HG02678 (cell line): ENCODE data around the gene TEPSIN.

Source experiments
- ATAC-seq: cut with Tn5 transposase; IDR thresholded peaks from one replicate; pipeline ENCODE4 v1.9.1; 2021; ENCODE audit warnings: mild to moderate bottlenecking, moderate library complexity; ENCODE audit not compliant: unreplicated experiment

The TEPSIN gene, protein sequence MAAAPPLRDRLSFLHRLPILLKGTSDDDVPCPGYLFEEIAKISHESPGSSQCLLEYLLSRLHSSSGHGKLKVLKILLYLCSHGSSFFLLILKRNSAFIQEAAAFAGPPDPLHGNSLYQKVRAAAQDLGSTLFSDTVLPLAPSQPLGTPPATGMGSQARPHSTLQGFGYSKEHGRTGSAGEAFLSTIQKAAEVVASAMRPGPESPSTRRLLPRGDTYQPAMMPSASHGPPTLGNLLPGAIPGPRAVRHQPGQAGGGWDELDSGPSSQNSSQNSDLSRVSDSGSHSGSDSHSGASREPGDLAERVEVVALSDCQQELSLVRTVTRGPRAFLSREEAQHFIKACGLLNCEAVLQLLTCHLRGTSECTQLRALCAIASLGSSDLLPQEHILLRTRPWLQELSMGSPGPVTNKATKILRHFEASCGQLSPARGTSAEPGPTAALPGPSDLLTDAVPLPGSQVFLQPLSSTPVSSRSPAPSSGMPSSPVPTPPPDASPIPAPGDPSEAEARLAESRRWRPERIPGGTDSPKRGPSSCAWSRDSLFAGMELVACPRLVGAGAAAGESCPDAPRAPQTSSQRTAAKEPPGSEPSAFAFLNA

DNA sequence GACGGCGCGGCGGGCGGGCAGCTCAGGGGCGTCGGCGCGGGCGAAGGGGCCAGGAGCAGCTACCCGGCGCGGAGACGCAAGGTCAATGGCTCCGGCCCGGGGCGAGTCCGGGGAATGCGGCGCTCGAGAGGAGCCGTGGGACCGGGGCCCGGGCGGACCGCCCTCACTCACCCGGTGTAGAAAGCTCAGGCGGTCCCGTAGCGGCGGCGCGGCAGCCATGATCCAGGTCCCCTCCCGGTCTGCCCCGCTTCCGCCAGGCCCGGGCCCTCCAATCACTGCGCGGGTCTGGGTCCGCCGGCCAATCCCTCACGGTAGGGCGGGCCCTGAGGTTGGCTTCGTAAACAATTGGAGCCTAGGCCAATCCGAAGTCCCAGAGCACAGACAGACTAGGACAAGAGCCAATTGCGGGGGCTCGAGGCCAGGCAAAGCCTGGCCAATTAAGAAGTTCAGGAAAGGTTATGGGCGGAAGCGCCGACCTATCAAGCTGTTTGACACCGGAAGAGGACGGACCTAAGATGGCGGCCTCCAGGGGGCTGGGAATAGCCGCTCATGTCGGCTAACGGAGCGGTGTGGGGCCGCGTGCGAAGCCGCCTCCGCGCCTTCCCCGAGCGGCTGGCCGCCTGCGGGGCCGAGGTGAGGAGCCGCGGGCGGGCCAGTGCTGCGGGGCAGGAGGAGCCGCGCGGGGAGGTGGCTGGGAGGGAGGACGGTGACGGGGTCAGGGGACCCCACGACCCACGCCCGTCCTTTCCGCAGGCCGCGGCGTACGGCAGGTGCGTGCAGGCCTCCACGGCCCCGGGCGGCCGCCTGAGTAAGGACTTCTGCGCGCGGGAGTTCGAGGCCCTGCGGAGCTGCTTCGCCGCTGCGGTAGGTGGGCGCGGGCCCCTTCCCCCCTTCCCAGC, at the start of gene TEPSIN, which contains the start of gene NDUFAF8:
Gene TEPSIN (minus strand): TSS at position 241 of the 899 bp plus-strand sequence. CDS start 22 bp downstream, at position 219.
Gene NDUFAF8 (plus strand): TSS at position 504 of the 899 bp plus-strand sequence. CDS start 46 bp downstream, at position 550.
- peak; percentile 95 for ATAC-seq

DNA sequence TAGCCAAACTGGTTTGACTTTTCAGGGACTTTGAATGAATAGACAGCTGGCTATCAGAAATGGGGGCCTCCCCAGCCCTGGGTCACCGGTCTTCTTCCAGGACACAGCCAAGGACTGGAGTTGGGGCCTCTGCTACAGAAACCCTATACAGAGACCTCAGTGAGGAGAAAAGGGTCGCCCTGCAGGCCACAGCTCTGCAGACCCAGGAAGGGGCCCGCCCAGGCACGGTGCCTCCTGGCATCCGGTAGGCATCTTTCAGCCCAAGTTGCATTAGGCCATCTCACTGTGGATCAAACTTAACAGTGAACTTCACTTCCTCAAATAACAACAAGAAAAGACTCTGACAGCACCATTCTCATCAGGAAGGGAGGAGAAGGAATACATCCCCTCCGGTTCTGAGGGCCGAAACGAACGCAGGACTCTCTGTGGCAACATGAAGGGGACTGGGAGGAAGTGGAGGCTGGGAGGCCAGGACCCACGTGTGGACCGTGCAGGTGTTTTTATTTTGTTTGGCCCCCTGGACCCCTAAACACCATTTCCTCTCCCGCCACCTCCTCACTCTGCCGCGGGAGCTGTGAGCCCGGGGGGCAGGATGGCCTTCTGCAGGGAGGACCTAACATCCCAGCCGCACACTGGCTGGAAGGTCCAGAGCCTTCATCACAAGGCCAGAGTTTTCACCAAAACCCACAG, 49.0 kb upstream of the TEPSIN start:
- ATAC-seq, result no peak

DNA sequence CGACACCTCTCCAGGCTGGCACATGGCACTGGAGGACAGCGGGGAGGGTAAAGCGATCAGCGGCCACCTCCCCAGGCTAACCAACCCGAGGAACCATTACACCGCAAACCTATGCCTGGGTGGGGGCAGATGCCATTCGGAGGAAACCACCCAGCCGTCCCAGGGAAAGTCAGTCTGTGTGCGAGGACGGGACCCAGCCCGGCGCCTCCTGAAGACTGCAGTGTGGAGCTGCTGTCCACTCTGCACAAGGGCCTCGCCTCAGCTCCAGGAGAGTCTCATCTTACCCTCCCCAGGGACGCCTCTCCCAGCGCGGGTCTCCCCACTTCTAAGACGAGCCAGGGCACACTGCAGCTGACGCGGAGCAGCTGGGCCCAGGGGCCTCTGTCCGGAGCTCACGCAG, 48.3 kb upstream of the TEPSIN start:
- no peak for ATAC-seq

DNA sequence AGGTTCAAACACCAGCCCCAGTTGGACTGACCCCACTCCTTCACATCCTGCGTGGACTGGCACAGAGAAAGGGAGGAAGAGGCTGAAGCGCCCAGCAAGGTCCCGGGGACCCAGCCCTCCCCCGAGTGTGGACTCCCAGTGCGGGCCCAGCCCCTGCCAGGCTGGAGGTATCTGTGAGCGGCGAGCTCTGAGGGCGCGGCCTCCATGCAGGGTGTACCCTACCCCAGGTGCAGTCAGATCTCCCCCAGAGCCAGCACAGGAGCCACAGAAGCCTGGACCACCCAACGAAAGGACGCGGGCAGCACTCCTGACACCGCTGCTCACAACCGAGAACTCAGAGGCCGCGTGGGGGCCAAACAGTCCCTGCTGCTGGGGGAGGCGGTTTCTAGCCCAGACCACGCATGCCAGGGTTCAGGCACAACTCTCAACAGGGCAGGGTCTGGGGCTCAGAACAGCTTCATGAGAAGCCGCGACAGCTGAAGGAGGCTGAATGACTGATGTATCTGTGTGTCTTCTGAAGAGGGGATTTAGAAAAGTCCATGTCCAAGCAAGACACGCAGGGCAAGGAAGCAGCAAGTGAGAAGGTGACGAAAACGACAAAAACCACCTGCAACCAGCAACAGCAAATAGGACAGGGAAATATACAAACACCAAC, 47.8 kb upstream of the TEPSIN start:
- no peak for ATAC-seq

DNA sequence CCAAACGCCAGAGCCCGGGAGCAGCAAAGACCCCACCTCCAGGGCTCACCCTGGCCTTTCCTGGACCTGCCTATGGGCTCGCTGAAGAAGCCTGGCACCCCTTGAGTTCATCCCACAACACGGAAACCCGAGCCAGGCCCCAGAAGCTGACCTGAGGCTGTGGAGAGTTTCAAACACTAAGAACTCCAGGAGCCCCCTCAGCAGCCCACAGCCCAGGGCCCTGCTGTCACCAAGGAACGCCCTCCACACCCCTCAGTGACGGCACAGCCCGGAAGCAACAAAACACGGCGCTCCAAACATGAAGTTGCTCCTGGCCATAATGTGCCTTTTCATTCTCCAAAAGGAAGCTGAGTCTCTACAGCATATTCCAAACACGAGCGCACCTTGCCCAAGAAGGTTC, 47.0 kb upstream of the TEPSIN start:
- no peak for ATAC-seq

DNA sequence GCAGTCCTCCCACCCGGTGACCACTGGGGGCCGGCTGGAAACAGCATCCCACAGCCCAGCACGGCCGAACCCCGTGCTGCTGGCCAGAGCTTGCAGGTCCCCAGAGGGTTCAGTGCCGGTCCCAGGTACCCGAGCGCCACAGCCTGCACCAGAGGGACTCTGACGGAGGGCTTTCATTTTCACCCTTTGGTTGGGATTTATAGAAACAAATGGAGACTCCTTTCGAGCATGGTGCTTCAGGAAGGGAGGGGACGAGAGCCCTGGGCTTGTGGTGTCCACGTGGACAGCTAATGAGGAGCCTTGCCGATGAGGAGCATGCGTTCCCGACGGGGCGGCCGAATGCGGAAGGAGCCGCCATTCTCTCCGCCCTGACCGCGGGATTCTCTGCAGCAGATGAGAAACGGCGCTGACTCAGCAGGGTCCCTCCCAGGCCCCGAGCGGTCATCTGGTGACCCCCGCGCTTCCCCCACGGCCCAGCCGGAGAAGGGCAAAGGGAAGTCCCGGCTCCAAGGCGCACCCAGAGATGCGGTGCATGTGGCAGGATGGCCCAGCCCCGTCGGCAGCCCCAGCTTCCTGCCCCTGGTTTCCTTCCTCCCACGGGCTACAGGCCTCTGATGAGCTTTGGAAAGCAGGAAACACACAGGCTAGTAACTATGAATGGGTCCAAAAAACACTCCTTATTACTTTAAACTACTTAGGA, 46.5 kb upstream of the TEPSIN start:
- no peak for ATAC-seq

DNA sequence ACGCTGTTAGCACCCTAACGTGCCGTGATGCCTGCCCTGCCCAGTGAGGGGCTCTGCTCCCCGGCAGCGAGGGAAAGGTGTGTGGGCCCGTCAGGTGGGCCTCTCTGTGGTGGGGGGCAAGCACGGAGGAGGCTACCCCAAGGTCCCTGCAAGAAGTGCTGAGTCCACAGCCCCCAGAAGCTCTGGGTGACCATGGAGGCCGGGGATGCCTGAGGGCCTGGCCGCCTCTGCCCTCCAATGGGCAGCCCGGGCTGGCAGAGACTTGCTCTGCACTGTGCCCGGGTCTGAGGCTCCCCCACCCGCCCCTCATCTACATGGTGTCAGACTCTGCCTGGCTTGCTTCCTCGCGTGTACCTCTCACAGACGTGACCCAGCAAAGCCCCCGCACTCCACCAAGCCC, 44.0 kb upstream of the TEPSIN start:
- ATAC-seq, result no peak

DNA sequence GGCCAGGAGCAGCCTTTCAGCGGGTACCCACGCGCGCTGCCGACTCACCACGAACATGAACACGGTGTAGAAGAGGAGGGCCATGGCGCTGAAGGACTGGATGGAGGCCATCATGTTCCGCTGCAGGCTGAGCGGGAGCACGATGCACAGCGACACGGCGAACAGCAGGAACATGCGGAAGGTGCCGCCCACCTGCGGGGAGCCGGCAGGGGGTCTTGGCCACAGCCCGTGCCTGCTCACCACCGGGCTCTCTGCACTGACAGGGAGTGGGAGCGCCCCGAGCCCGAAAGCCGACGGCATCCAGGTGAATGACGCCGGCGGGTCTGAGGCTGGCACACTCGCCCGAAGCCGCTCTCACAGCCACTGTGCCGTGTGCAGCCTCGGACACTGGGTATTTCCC, 43.3 kb upstream of the TEPSIN start:
- ATAC-seq, result no peak

DNA sequence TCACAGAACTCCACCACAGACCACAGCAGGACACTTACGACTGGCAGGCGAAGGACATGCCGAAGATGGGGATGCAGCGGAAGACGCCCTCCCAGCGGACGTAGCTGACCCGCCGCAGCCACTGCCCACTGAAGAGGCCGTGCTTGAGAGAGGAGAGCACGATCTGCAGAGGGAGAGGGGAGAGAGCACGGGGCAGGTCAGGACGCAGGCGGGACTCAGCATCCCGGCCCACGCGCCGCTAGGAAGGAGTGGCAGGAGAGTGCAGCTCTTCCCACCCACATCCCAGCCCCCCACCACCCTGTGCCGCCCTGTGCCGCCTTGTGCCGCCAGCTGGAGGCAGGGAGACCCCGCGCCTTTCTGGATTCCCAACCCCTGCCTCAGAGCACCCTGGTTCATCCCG, 41.7 kb upstream of the TEPSIN start:
- ATAC-seq, result no peak

DNA sequence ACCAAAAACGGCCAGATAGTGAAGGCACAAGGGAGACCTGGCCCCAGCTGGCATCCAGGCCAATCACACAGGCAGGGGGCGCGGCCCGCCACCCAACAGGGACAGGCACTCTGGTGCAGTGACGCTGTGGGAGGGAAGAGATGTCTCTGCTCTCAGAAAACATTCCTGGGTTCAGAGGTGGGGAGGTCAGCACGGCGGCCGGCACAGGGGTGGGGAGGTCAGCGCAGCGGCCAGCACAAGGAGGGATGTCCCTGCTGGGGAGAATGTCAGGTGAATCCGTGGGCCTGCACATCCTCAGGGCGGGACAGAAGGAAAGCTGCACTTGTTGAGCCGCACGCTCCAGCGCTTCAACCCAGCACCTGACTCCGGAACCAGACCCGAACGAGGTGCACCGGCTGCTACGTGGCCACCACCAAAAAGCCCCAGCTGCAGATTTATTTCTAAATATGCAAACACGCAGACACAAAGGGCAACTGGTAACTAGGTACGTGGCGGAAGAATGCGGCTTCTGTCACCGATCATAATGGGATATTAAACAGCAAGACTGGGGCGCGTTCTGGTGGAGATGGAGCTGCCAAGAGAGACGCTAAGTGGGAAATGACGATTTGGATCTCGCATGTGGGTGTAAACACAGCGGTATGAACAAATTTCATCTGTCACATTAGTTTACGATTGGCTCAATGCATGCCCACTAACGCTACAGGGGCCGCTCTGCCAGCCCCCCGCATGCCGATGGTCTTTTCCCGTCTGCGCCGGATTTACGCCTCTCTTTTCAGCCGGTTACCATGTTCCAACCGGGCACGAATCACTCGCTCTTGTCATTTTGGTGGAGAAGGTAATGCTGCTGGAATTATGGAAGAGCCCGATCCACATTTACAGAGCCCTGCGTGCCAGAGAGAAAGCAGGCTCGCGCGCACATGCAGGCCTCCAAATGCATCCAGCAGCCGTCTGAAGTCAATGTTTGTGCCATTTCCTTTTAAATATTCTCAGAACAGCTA, 40.7 kb upstream of the TEPSIN start:
- no peak for ATAC-seq

DNA sequence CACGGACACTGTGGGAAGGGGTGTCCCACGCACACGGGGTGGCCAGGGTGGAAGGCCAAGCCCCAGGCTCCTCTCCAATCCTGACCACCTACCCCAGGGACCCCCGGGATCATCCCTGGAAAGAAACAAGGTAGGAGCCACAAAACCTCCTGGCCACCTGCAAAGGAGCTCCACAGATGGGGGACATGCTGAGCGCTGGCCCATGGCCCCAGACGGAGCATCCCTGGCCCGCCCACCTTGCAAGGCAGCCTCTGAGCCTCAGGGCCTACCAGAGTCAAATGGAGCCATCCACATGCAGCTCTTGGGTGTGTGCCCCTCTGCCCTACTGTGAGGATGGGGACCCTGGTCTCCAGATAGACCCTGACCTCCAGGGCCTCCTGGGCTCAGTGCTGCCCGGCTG, 40.0 kb upstream of the TEPSIN start:
- no peak for ATAC-seq

DNA sequence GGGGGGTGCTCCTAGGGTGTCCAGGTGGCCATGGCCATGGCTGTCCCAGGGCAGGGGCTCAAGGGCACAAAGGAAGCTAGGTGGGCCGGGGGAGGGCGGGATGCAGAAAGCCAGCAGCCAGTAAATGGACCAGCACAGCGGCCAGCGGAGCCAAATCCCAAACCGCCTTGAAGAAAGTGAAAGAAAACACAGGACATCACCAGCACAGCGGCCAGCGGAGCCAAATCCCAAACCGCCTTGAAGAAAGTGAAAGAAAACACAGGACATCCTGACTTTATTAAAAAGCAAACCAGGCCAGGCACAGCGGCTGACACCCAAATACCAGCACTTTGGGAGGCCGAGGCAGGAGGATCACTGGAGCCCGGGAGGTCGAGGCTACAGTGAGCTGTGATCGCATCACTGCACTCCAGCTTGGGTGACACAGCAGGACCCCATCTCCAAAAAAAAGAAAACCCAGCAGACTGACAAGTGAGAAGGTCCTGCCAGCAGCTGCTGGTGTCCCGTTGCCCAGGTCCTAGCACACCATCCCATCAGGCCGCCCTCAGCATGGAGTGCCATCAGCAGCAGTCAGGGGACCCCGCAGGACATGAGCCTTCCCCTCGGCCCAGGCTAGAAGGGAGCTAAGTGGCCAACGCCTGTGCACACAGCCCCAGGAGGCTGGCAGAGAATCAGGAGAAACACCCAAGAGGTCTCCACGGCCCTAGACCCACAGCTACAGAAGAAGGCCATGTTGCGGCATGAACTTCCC, 39.3 kb upstream of the TEPSIN start:
- no peak for ATAC-seq

DNA sequence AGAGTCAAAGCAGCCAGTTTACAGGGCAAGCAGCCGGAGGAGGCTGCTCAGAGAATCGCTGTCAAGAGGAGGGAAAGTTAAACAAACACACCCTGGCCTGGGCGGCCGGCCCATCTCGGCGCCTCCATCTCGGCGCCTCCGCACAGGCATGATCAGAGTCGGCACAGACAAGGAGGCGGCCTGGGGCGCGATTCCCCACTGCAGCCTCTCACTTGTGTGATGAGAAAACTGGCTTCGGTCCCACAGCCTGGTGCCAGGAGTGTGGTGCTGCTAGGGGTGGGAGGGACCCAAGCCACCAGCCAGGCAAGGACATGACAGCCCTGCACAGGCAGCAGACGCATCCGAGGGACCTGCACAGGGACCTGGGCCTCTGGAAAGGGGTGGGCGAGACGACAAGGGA, 38.6 kb upstream of the TEPSIN start:
- no peak for ATAC-seq

DNA sequence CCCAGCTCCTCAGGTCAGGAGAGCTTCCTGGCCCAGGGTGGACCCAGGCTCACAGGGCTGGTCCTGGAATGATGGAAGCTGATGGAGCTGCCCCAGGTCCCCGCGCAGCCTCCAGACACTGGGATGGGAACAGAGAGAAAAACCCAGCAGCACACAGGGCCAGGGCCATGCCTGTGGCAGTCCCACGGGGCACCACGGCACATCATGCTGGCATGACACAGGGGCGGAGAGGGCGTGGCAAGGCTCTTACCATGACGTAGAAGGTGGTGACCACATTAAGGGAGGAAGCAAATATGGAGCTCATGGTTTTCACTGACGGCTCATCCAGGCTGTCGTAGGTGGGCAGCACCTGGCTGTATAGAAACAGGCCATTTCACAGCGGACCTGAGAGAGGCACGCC, 37.9 kb upstream of the TEPSIN start:
- no peak for ATAC-seq

DNA sequence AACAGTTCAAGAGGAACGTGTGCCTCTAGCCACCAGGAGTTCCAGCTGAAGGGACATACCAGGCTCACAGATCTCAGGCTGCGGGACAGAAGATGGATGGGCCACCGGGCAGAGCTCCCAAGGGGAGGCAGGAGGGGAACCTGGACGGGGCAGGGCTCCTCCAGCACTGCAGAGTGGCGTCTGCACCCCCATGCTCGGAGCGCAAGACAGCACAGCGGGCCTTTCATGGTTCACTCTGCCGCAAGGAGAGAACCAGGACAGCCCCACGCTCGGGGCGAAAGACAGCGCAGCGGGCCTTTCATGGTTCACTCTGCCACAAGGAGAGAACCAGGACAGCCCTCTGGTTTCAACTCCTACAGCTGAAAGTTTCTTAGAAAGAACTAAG, 35.6 kb upstream of the TEPSIN start:
- no peak for ATAC-seq

DNA sequence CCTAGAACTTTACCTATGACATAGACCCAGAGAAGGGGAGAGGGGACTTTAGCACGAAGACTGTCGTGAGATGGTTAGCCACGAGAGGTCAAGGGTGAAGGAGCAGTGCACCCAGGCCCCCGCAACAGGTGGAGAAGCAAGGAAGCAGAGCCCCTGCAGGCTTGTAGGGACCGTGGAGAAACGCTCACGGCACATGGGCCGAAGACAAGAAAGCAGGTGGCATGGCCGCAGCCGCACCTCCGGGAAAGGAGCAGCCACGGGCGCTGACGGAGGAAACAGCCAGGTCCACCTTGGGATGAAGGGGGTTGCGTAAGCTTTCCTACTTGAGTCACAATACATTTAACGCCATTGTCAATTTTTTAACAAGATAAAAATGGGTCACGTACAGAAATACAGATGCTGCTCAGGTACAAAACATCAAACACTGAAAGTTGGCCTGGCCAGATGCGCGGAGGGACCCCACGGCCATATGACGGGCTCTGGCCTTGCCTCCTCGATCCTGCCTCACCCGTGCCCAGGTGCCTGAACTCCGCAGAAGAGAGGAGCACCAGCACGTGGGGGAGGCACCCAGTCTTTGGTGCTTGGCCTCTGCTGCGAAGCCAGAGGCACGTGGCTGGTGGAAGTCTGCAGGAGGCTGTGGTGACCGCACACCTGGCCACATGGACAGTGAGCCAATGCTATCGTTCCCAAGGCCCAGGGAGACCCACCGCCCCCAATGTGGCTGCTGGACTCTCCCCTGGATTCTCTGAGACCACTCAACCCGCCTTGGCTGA, 35.0 kb upstream of the TEPSIN start:
- ATAC-seq, result no peak

DNA sequence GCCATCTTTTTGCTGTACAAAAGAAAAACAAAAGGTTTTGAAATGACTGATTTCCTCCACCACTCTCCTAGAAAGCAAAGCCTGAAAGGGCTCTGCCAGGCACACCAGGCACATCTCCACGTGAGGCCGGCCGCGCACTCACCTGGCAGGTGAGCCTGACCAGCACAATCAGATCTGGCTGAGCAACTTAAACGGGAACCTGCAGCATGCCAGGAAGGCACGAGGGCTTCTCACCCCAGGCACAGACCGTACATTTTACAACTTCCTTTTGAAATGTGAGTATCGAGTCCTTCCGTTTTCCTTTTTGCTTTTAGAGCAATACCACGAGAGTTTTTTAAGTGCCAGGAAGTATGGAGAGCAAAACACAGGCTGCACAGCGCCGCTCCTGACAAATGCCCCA, 33.8 kb upstream of the TEPSIN start:
- ATAC-seq, result no peak
